Subcutaneous abdominal adipose tissue (tissue), 5 donors: ENCODE measurements around the gene CPNE1.

Source experiments
- H3K27ac ChIP-seq: one replicate; pipeline ENCODE4 v1.7.0; 2013; ENCODE audit warnings: low read depth, mild to moderate bottlenecking, inconsistent platforms, low read length, moderate library complexity
- H3K27me3 ChIP-seq, 5 donors: one replicate each; pipeline ENCODE4 v1.7.0; 2013; ENCODE audit warnings: low read length in 5 of 5, inconsistent platforms in 1 of 5; ENCODE audit not compliant: control insufficient read depth in 5 of 5, insufficient read depth in 4 of 5
- H3K36me3 ChIP-seq, 5 donors: one replicate each; pipeline ENCODE4 v1.7.0; 2013; ENCODE audit warnings: low read length in 5 of 5; ENCODE audit not compliant: control insufficient read depth in 5 of 5, insufficient read depth in 5 of 5
- H3K4me1 ChIP-seq, 5 donors: one replicate each; pipeline ENCODE4 v1.7.0; 2013; ENCODE audit warnings: low read length in 5 of 5, mild to moderate bottlenecking in 3 of 5, moderate library complexity in 1 of 5; ENCODE audit not compliant: control insufficient read depth in 5 of 5, insufficient read depth in 5 of 5
- H3K4me3 ChIP-seq, 5 donors: one replicate each; pipeline ENCODE4 v1.7.0; 2013; ENCODE audit warnings: low read length in 5 of 5, low read depth in 1 of 5
- H3K9ac ChIP-seq, 5 donors: one replicate each; pipeline ENCODE4 v1.7.0; 2013; ENCODE audit warnings: low read length in 5 of 5, mild to moderate bottlenecking in 4 of 5, moderate library complexity in 3 of 5
- H3K9me3 ChIP-seq, 5 donors: one replicate each; pipeline ENCODE4 v1.7.0; 2013; ENCODE audit warnings: low read length in 5 of 5; ENCODE audit not compliant: control insufficient read depth in 5 of 5
- donor health status: healthy.
- donor health status: healthy.
- donor health status: healthy.
- donor health status: healthy.
- donor health status: healthy.

CPNE1 gene

DNA sequence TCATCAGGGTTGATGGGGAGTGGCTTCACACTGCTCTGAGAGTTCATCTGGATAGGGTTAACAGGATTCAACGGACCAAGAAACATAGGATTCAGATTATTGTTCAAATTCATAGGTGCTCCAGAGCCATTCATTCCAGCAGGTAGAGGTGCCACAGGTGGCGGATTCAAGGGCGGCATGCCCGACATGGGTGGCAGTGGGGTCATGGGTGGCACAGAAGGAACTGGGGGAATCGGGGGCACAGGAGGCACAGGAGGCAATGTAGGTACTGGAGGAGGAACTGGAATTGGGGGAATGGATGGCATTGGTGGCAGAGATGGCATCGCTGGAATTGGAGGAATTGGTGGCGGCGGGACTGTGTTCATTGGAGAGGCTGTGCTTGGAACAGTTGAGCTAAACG is 10.3 kb downstream of the CPNE1 start:
- peaks cover 20 to 30% (median 28%) of the 10 kb centered on the region in 5 donors for H3K36me3 ChIP-seq
- H3K9me3 ChIP-seq: no peaks in the 10 kb centered on the region
- peaks cover 0 to 12% (median 8%) of the 10 kb centered on the region in 5 donors for H3K4me1 ChIP-seq

GRCh38 chr20:35653893-35654292 is 10.8 kb downstream of the CPNE1 start:
- H3K27me3 ChIP-seq: no peaks in the 10 kb centered on the region
- no peak overlapping the region for H3K4me3 ChIP-seq
- H3K36me3 ChIP-seq: peaks cover 20 to 30% (median 28%) of the 10 kb centered on the region in 5 donors
- H3K4me1 ChIP-seq: peaks cover 0 to 10% (median 5%) of the 10 kb centered on the region in 5 donors
- H3K9me3 ChIP-seq: no peaks in the 10 kb centered on the region
- no peak overlapping the region for H3K27ac ChIP-seq
- no peak overlapping the region for H3K9ac ChIP-seq

More for the DNA sequence above, 10.3 kb downstream of the CPNE1 start:
- no peak overlapping the region for H3K4me3 ChIP-seq
- no peak overlapping the region for H3K27ac ChIP-seq
- H3K9ac ChIP-seq: no peak overlapping the region
- no peaks in the 10 kb centered on the region for H3K27me3 ChIP-seq

GRCh38 chr20:35653430-35653734 is 11.3 kb downstream of the CPNE1 start:
- H3K4me3 ChIP-seq: no peak overlapping the region
- H3K27me3 ChIP-seq: no peaks in the 10 kb centered on the region
- no peak overlapping the region for H3K9ac ChIP-seq
- no peak overlapping the region for H3K27ac ChIP-seq
- peaks cover 0 to 9% (median 4%) of the 10 kb centered on the region in 5 donors for H3K4me1 ChIP-seq
- no peaks in the 10 kb centered on the region for H3K9me3 ChIP-seq
- peaks cover 20 to 30% (median 28%) of the 10 kb centered on the region in 5 donors for H3K36me3 ChIP-seq

GRCh38 chr20:35652641-35653429 is 11.9 kb downstream of the CPNE1 start:
- H3K9me3 ChIP-seq: no peaks in the 10 kb centered on the region
- H3K9ac ChIP-seq: no peak overlapping the region
- H3K36me3 ChIP-seq: peaks cover 20 to 30% (median 28%) of the 10 kb centered on the region in 5 donors
- no peak overlapping the region for H3K27ac ChIP-seq
- H3K27me3 ChIP-seq: no peaks in the 10 kb centered on the region
- H3K4me1 ChIP-seq: peaks cover 0 to 9% (median 4%) of the 10 kb centered on the region in 5 donors
- no peak overlapping the region for H3K4me3 ChIP-seq

GRCh38 chr20:35651958-35652357 is 12.7 kb downstream of the CPNE1 start:
- H3K4me1 ChIP-seq: peaks cover 0 to 3% (median 2%) of the 10 kb centered on the region in 5 donors
- H3K9me3 ChIP-seq: no peaks in the 10 kb centered on the region
- H3K27ac ChIP-seq: no peak overlapping the region
- H3K27me3 ChIP-seq: no peaks in the 10 kb centered on the region
- H3K4me3 ChIP-seq: no peak overlapping the region
- no peak overlapping the region for H3K9ac ChIP-seq
- H3K36me3 ChIP-seq: peaks cover 20 to 32% (median 28%) of the 10 kb centered on the region in 5 donors

DNA sequence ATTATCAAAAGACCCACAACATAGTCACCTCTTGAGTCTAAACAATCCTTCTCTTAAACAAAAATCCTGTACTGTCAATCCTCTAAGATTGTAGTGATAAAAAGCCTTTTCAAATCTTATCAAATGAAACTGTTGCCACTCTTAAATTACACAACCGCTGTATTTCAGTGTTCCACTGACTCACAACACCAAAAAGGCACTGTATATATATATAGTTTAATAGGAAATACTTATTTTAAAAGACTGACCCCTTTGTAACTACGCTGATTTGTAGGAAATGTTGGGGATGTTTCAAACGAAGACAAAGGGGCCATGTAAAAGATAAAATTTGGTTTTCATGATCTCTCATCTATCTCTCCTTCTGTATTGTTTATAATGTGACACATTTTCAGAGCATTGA is 14.1 kb downstream of the CPNE1 start:
- Histone ChIP-seq H3K4me3 (no peak overlapping the region), H3K4me1 (peaks cover 0 to 3% (median 0%) of the 10 kb centered on the region in 5 donors), H3K9ac (no peak overlapping the region), H3K36me3 (peaks cover 20 to 32% (median 28%) of the 10 kb centered on the region in 5 donors), H3K9me3 (no peaks in the 10 kb centered on the region), H3K27me3 (no peaks in the 10 kb centered on the region), H3K27ac (no peak overlapping the region)

DNA sequence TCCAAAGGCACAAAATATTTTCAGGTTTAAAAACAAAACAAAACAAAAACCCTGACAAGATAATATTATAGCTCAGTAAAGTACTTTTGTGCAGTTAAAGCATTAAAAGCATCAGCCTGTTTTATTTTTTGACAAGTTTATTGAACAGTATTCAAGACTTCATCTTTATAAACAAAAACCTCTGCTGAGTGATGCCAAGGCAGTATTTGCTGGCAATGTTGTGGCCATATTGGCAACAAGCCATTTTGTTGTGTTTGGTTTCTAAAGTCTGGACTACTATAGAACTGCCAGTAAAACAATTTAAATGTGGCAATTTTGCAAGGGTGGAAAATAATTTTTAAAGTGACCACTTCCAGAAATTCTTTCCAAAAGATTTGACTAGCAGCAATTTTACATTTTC is 15.9 kb downstream of the CPNE1 start:
- Histone ChIP-seq H3K27ac (no peak overlapping the region), H3K9me3 (no peaks in the 10 kb centered on the region), H3K4me1 (peaks cover 0 to 3% (median 0%) of the 10 kb centered on the region in 5 donors), H3K36me3 (peaks cover 10 to 18% (median 17%) of the 10 kb centered on the region in 5 donors), H3K9ac (no peak overlapping the region), H3K27me3 (no peaks in the 10 kb centered on the region), H3K4me3 (no peak overlapping the region)

GRCh38 chr20:35644806-35645205 is 19.9 kb downstream of the CPNE1 start:
- Histone ChIP-seq H3K4me1 (peaks cover 0 to 7% (median 0%) of the 10 kb centered on the region in 5 donors), H3K4me3 (no peak overlapping the region), H3K36me3 (peaks cover 0 to 4% (median 0%) of the 10 kb centered on the region in 5 donors), H3K27ac (no peak overlapping the region), H3K9me3 (no peaks in the 10 kb centered on the region), H3K9ac (no peak overlapping the region), H3K27me3 (no peaks in the 10 kb centered on the region)

DNA sequence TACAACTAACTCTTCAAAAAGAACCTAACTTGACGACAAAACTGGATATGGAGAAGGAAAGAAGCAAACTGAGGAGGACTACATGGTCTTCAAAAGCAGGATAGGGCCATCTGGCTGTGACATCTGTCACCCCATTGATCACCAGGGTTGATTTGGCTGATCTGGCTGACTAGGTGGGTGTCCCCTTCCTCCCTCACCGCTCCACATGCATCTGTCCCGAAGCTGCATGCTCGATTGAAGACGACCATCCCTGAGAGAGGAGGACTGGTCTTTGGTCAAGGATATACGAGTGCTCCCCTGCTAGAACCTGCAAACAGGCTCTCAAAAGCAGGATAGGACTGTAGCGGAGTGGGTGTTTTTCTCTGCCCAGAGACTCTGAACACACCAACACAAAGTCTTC is 21.7 kb downstream of the CPNE1 start:
- Histone ChIP-seq H3K27me3 (no peaks in the 10 kb centered on the region), H3K36me3 (peaks cover 0 to 4% (median 0%) of the 10 kb centered on the region in 5 donors), H3K9me3 (no peaks in the 10 kb centered on the region), H3K4me3 (no peak overlapping the region), H3K4me1 (peaks cover 0 to 4% (median 0%) of the 10 kb centered on the region in 5 donors), H3K27ac (no peak overlapping the region), H3K9ac (no peak overlapping the region)

GRCh38 chr20:35641743-35642142 is 23.0 kb downstream of the CPNE1 start:
- Histone ChIP-seq H3K27me3 (no peaks in the 10 kb centered on the region), H3K4me1 (peaks cover 0 to 4% (median 2%) of the 10 kb centered on the region in 5 donors), H3K27ac (no peak overlapping the region), H3K9ac (no peak overlapping the region), H3K9me3 (no peaks in the 10 kb centered on the region), H3K4me3 (no peak overlapping the region), H3K36me3 (no peaks in the 10 kb centered on the region)
